GM12878 (cell line): ENCODE measurements around the gene THSD4. TPM values are rescaled to one million over a fixed set of nuclear protein-coding genes. Genes with fewer than 3 reads are reported as not detected.

Experiments
- CEBPZ ChIP-seq: fragments of 150-350 bp; IDR thresholded peaks from 2 replicates; pipeline ENCODE4 v1.6.1; 2016; ENCODE audit warnings: low read depth, low read length
- E2F4 ChIP-seq: IDR thresholded peaks from 2 replicates; pipeline ENCODE4 v1.6.1; 2012; ENCODE audit warnings: low read depth, low read length, improper control_type of control experiment
- HCFC1 ChIP-seq: fragments of 150-350 bp; IDR thresholded peaks from 2 replicates; pipeline ENCODE4 v1.6.1; 2014; ENCODE audit warnings: low read length
- JUNB ChIP-seq: IDR thresholded peaks from 2 replicates; pipeline ENCODE4 v1.6.1; 2016; ENCODE audit warnings: antibody characterized with exemption, mild to moderate bottlenecking
- MLLT1 ChIP-seq: fragments of 450-650 bp; IDR thresholded peaks from 2 replicates; pipeline ENCODE4 v1.6.1; 2016; ENCODE audit warnings: mild to moderate bottlenecking
- MYC ChIP-seq: IDR thresholded peaks from 2 replicates; pipeline ENCODE4 v1.6.1; 2011; ENCODE audit warnings: mild to moderate bottlenecking, low read length, moderate library complexity, inconsistent platforms; ENCODE audit not compliant: insufficient read depth, insufficient replicate concordance, insufficient read length, severe bottlenecking
- NR2C1 ChIP-seq: fragments of 450-650 bp; IDR thresholded peaks from 2 replicates; pipeline ENCODE4 v1.6.1; 2017; ENCODE audit warnings: antibody characterized with exemption, mild to moderate bottlenecking, moderate library complexity
- POLR2AphosphoS2 ChIP-seq: IDR thresholded peaks from 2 replicates; pipeline ENCODE4 v1.6.1; 2011; ENCODE audit warnings: low read depth, mild to moderate bottlenecking, low read length, improper control_type of control experiment, moderate library complexity
- SMARCA5 ChIP-seq: fragments of 450-650 bp; IDR thresholded peaks from 2 replicates; pipeline ENCODE4 v1.6.1; 2017; ENCODE audit warnings: mild to moderate bottlenecking
- USF2 ChIP-seq: IDR thresholded peaks from 2 replicates; pipeline ENCODE4 v1.6.1; 2011; ENCODE audit warnings: low read depth, low read length, improper control_type of control experiment, borderline replicate concordance
- YBX1 ChIP-seq: fragments of 450-650 bp; IDR thresholded peaks from 2 replicates; pipeline ENCODE4 v1.6.1; 2016; ENCODE audit warnings: antibody characterized with exemption
- ZZZ3 ChIP-seq: IDR thresholded peaks from 2 replicates; pipeline ENCODE4 v1.6.1; 2011; ENCODE audit warnings: low read depth; ENCODE audit not compliant: control insufficient read depth, insufficient read length
- polyA plus RNA-seq, 11 experiments: library from polyadenylated mRNA; depleted of rRNA in 4 of 11; unstranded in 6 of 11; stranded (reverse) in 5 of 11; fragments of >200 nt; fragmentation: Nextera tagmentation in 4 of 11; fragmentation: Illumina TruSeq in 1 of 11; extraction: Ambion mirVana in 4 of 11; extraction: Trizol in 1 of 11; gene quantifications; 1 replicate in 1 of 11; 2 replicates in 10 of 11; pipeline versions ENCODE4 v1.2.1 to v1.2.3, GENCODE V29; 2011 to 2016; ENCODE audit warnings: inconsistent platforms in 2 of 11, missing spikeins in 2 of 11, low read depth in 1 of 11
- total RNA-seq, 4 experiments: library from RNA; depleted of rRNA in 3 of 4; stranded (reverse); fragments of >200 nt in 3 of 4; fragmentation: Illumina TruSeq in 1 of 4; extraction: Trizol in 1 of 4; gene quantifications; 2 replicates each; pipeline versions ENCODE4 v1.2.1 to v1.2.3, GENCODE V29; 2013 to 2021

THSD4 gene
- total and polyA plus RNA-seq, 10 of the 15 experiments (the other 5 are each of a cell fraction or from before 2014, with no cell fraction given), result 0.04 to 0.13 (median 0.05) TPM; not detected in 7

GRCh38 chr15:71139241-71139640, 24.0 kb downstream of the THSD4 start (continued):
- TF ChIP-seq CEBPZ (no peak), SMARCA5 (no peak), MYC (no peak), E2F4 (no peak), MLLT1 (no peak), NR2C1 (no peak), HCFC1 (no peak), ZZZ3 (no peak), USF2 (no peak), JUNB (no peak), POLR2AphosphoS2 (no peak), YBX1 (no peak)
